Superior temporal gyrus (tissue), 1 donor: Measurements from ENCODE around the gene TNFSF12.

Experiments used
- DNase-seq: peaks from one replicate; pipeline ENCODE4 v3.0.0-alpha.2; 2016; ENCODE audit errors: extremely low spot score

The TNFSF12 gene

GRCh38 chr17:7544911-7545310 is 3.9 kb upstream of the TNFSF12 start:
- DNase-seq, result no peak

- DNase-seq, result no peak
Measured at GRCh38 chr17:7549401-7550055, 670 bp downstream of the TNFSF12 start.

- no peak for DNase-seq
Measured at GRCh38 chr17:7550344-7550743, 1.5 kb downstream of the TNFSF12 start.

- no peak for DNase-seq
Measured at GRCh38 chr17:7551396-7551795, 2.5 kb downstream of the TNFSF12 start.

- no peak for DNase-seq
Measured at GRCh38 chr17:7552621-7553051, 3.8 kb downstream of the TNFSF12 start.

GRCh38 chr17:7553356-7553755 is 4.5 kb downstream of the TNFSF12 start:
- DNase-seq, result no peak

GRCh38 chr17:7555320-7555948 is 6.6 kb downstream of the TNFSF12 start:
- no peak for DNase-seq

- DNase-seq, result no peak
Measured at GRCh38 chr17:7556627-7557026, 7.8 kb downstream of the TNFSF12 start.

GRCh38 chr17:7557147-7557764 is 8.4 kb downstream of the TNFSF12 start:
- DNase-seq, result no peak

GRCh38 chr17:7557775-7558543 is 9.1 kb downstream of the TNFSF12 start:
- DNase-seq, result peak; percentile 69

GRCh38 chr17:7558544-7559319 is 9.9 kb downstream of the TNFSF12 start, which contains the start of gene TNFSF13:
Gene TNFSF13 (plus strand): TSS chr17:7558750. CDS start chr17:7559040, 290 bp downstream.
- DNase-seq, result no peak

GRCh38 chr17:7559320-7560171 is 10.7 kb downstream of the TNFSF12 start:
- DNase-seq, result no peak

- DNase-seq, result peak; percentile 36
Measured at GRCh38 chr17:7560172-7561027, 11.5 kb downstream of the TNFSF12 start.

- DNase-seq, result peak; percentile 88
Measured at GRCh38 chr17:7561028-7561575, 12.2 kb downstream of the TNFSF12 start.

- peak; percentile 88 for DNase-seq
Measured at GRCh38 chr17:7561589-7562207, 12.8 kb downstream of the TNFSF12 start, which contains the start of gene SENP3. Gene SENP3 (plus strand): TSS chr17:7561919. CDS start chr17:7563077, 1,158 bp downstream.

GRCh38 chr17:7562208-7562605 is 13.3 kb downstream of the TNFSF12 start:
- no peak for DNase-seq

- no peak for DNase-seq
Measured at GRCh38 chr17:7563115-7563869, 14.4 kb downstream of the TNFSF12 start.

- no peak for DNase-seq
Measured at GRCh38 chr17:7569571-7569970, 20.7 kb downstream of the TNFSF12 start.
